NB4 (cell line): Measurements from ENCODE around the gene SRGAP3.
A peak's percentile ranks its signal among the peaks of the same experiment; 100 is the strongest.

Experiments used
- DNase-seq: peaks from one replicate; pipeline ENCODE4 v3.0.0; 2010; ENCODE audit warnings: low read depth
- H3K4me3 ChIP-seq: one replicate; pipeline ENCODE4 v1.5.1; 2011; ENCODE audit warnings: mild to moderate bottlenecking, low read depth, low read length, moderate library complexity
- MYC ChIP-seq: IDR thresholded peaks from 2 replicates; pipeline ENCODE4 v1.6.1; 2011; ENCODE audit warnings: low read depth, low read length
- POLR2A ChIP-seq: IDR thresholded peaks from 2 replicates; pipeline ENCODE4 v1.6.1; 2011; ENCODE audit warnings: mild to moderate bottlenecking; ENCODE audit not compliant: insufficient read length; ENCODE audit errors: extremely low read depth
- TF ChIP-seq, protein P1 (sequence below): IDR thresholded peaks from one replicate; pipeline ENCODE4 v1.5.1; 2012; ENCODE audit warnings: low read depth, low read length
- TF ChIP-seq, protein P2 (sequence below): IDR thresholded peaks from 2 replicates; pipeline ENCODE4 v1.6.1; 2011; ENCODE audit warnings: low read depth, low read length

Gene SRGAP3

DNA sequence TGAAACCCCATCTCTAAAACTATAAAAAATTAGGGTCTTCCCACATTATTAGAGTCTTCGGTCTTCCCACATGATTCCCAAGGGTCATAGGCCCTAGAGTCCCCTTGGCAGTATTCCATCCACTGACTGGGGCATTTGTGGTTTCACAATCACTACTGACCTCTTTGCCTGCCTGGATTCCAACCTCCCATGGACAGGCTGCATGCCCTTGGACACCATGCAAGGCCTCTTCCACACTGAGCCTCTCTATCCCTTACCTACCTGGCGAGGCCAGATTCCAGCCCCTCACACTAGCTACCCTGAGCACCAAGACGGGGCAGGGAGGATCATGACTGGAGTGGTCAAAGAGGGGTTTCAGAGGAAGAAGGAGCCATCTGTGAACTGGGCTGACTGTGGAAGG lies 64.4 kb downstream of the SRGAP3 start:
- no peak overlapping the region for H3K4me3 ChIP-seq
- no peak for DNase-seq
- TF ChIP-seq, protein P1, sequence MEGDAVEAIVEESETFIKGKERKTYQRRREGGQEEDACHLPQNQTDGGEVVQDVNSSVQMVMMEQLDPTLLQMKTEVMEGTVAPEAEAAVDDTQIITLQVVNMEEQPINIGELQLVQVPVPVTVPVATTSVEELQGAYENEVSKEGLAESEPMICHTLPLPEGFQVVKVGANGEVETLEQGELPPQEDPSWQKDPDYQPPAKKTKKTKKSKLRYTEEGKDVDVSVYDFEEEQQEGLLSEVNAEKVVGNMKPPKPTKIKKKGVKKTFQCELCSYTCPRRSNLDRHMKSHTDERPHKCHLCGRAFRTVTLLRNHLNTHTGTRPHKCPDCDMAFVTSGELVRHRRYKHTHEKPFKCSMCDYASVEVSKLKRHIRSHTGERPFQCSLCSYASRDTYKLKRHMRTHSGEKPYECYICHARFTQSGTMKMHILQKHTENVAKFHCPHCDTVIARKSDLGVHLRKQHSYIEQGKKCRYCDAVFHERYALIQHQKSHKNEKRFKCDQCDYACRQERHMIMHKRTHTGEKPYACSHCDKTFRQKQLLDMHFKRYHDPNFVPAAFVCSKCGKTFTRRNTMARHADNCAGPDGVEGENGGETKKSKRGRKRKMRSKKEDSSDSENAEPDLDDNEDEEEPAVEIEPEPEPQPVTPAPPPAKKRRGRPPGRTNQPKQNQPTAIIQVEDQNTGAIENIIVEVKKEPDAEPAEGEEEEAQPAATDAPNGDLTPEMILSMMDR, result no peak
- TF ChIP-seq POLR2A (no peak), MYC (no peak)
- TF ChIP-seq, protein P2, sequence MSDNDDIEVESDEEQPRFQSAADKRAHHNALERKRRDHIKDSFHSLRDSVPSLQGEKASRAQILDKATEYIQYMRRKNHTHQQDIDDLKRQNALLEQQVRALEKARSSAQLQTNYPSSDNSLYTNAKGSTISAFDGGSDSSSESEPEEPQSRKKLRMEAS, result no peak

DNA sequence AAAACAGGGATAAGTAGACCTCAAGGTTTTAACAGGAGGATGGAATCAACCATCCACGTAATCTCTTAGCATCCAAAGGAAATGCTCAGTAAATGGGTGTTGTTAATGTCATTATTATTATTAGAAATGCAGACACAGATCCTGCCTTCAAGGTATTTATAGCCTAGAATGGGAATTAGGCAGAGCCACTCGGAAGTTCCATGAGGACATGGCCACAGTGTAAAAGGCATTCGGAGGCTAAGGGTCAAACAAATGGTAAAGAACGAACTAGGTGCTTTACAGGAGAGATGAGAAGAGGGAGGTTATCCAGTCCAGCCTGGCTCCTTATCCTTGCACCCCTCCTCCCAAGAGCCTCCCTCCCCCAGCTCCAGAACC lies 65.0 kb downstream of the SRGAP3 start:
- DNase-seq, result no peak
- TF ChIP-seq MYC (no peak), POLR2A (no peak)
- TF ChIP-seq, protein P1, result no peak
- TF ChIP-seq, protein P2, result no peak
- no peak overlapping the region for H3K4me3 ChIP-seq

DNA sequence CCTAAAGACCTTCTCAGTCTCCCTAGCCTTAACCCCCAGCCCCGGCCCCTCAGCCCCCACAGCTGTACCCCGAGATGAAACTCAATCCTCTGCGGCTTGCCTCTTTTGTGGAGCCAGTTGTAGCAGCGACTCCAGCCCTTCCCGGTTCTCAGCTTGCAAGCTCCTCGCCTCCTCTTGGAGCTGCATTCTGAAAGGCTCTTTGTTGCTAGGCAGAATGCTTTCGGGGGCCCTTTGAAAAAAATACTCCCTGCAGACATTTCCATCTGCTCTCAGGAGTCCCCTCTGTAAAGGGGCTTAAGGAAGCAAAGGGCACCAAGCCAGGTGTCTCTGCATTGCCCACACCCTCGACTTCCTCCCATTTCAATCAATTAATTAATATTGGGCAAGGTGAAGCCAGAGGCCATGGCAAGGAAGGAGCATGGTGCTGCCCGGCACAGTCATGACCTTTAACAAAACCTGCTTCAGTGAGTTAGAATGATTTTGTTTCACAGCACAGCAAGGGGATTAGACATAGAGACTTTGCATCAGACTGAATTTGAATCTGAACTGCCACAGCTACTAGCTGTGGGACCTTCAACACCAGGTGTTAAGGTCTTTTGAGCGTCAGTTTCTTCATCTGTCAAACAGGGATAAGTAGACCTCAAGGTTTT lies 65.5 kb downstream of the SRGAP3 start:
- no peak overlapping the region for H3K4me3 ChIP-seq
- no peak for DNase-seq
- TF ChIP-seq POLR2A, result no peak
- TF ChIP-seq, protein P2, result no peak
- no peak for TF ChIP-seq MYC
- TF ChIP-seq, protein P1, result no peak

DNA sequence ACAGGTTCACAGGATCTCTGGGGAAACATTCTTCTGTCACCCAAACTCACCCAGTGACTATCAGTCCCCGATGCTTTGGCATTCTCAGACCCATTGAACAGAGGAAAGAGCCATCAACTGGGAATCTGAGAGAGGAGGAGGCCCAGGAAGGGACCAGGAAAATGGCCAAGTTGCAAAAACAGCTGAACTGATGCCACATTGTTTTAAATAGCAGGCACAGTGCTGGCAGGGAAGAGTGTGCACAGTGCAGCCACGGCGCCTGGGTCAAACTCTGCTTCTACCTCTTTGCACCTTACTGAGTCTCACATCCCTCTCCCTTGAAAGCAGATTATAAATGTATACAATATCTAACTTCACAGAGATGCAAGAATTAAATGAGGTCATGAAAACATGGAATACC lies 66.4 kb downstream of the SRGAP3 start:
- no peak for DNase-seq
- TF ChIP-seq MYC (no peak), POLR2A (no peak)
- TF ChIP-seq, protein P1, result no peak
- TF ChIP-seq, protein P2, result no peak
- no peak overlapping the region for H3K4me3 ChIP-seq

DNA sequence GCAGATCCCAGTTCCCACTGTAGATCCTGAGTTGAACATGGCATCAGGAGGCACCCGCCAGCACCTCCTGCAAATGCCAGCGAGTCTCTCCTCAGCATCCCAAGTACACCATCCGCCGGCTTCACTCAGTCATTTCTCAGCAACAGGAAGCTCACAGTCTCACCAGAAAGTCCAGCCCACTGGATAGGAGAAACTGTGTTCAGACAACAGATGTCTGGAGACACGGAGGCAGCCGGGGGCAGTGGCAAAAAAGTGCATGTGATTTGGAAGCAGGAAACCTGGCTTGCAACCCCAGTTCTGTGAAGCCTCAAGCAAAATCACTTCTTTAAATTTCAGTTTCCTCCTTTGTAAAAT lies 68.7 kb downstream of the SRGAP3 start:
- no peak overlapping the region for H3K4me3 ChIP-seq
- peak; percentile 16 for DNase-seq
- TF ChIP-seq, protein P1, result no peak
- TF ChIP-seq, protein P2, result no peak
